Measurements from ENCODE around the gene OBSCN.

- TF ChIP-seq CTCF (conservative IDR thresholded peaks at IDR 0.05; ENCODE audit: low read depth, low read length): no peak
- TF ChIP-seq EZH2 (IDR thresholded peaks at IDR 0.05; ENCODE audit: low read length, unreplicated experiment): no peak
Measured at GRCh38 chr1:228207851-228208821, at the start of gene OBSCN.

All from PC-3 (cell line).